GM23338 (cell line): ENCODE measurements around the gene GSC2. TPM values are rescaled to one million over a fixed set of nuclear protein-coding genes. Genes with fewer than 3 reads are reported as not detected.

Source experiments
- ATAC-seq: fragments of 200-7000 bp; cut with Tn5 transposase; 3 replicates; pipeline ENCODE4 v1.9.1; 2020
- DNase-seq: peaks from one replicate; pipeline ENCODE4 v3.0.0-alpha.2; 2015; ENCODE audit warnings: low spot score
- H2AFZ ChIP-seq: fragments of 200-600 bp; sonication (generic); 2 replicates; pipeline ENCODE4 v1.8.0; 2016; ENCODE audit warnings: antibody characterized with exemption, mild to moderate bottlenecking, moderate library complexity
- H3F3A ChIP-seq: fragments of 200-600 bp; sonication (generic); replicated peaks from 2 replicates; pipeline ENCODE4 v1.8.0; 2017; ENCODE audit warnings: antibody characterized with exemption, mixed run types, low read depth
- H3K27ac ChIP-seq: fragments of 200-600 bp; sonication (generic); 2 replicates; pipeline ENCODE4 v1.6.1; 2016; ENCODE audit warnings: low read depth
- H3K27me3 ChIP-seq: fragments of 200-600 bp; sonication (generic); 2 replicates; pipeline ENCODE4 v1.8.0; 2016; ENCODE audit warnings: mild to moderate bottlenecking, mixed run types, moderate library complexity; ENCODE audit not compliant: insufficient read depth
- H3K36me3 ChIP-seq: fragments of 200-600 bp; sonication (generic); 2 replicates; pipeline ENCODE4 v1.8.0; 2016; ENCODE audit warnings: mild to moderate bottlenecking; ENCODE audit not compliant: insufficient read depth
- H3K4me1 ChIP-seq: fragments of 200-600 bp; sonication (generic); 2 replicates; pipeline ENCODE4 v1.8.0; 2016; ENCODE audit warnings: mild to moderate bottlenecking, moderate library complexity; ENCODE audit not compliant: insufficient read depth
- H3K4me2 ChIP-seq: fragments of 200-600 bp; sonication (generic); 2 replicates; pipeline ENCODE4 v1.7.1; 2017; ENCODE audit warnings: mixed run types
- H3K4me3 ChIP-seq: fragments of 200-600 bp; sonication (generic); 2 replicates; pipeline ENCODE4 v1.6.1; 2016; ENCODE audit warnings: mixed run types
- H3K79me2 ChIP-seq: fragments of 200-600 bp; sonication (generic); replicated peaks from 2 replicates; pipeline ENCODE4 v1.8.0; 2017; ENCODE audit warnings: mild to moderate bottlenecking; ENCODE audit not compliant: insufficient read depth
- H3K9me2 ChIP-seq: fragments of 200-600 bp; sonication (generic); 2 replicates; pipeline ENCODE4 v1.8.0; 2017; ENCODE audit not compliant: insufficient read depth
- H4K20me1 ChIP-seq: fragments of 200-600 bp; sonication (generic); replicated peaks from 2 replicates; pipeline ENCODE4 v1.8.0; 2017; ENCODE audit warnings: mild to moderate bottlenecking; ENCODE audit not compliant: insufficient read depth
- H3K27ac Mint-ChIP-seq: 2 replicates; pipeline ENCODE4 v1.8.0; 2020; ENCODE audit warnings: inconsistent platforms, mild to moderate bottlenecking, moderate library complexity, mixed read lengths
- H3K27me3 Mint-ChIP-seq: 3 replicates; pipeline ENCODE4 v1.8.0; 2022; ENCODE audit warnings: low read depth, mild to moderate bottlenecking, moderate library complexity, mixed read lengths, inconsistent platforms; ENCODE audit not compliant: insufficient read depth, poor library complexity
- H3K36me3 Mint-ChIP-seq: 3 replicates; pipeline ENCODE4 v1.8.0; 2021; ENCODE audit warnings: low read depth, mild to moderate bottlenecking, inconsistent platforms, moderate library complexity, mixed read lengths
- H3K4me1 Mint-ChIP-seq: 3 replicates; pipeline ENCODE4 v1.8.0; 2020; ENCODE audit warnings: mild to moderate bottlenecking, inconsistent platforms, mixed read lengths
- H3K4me3 Mint-ChIP-seq: 3 replicates; pipeline ENCODE4 v1.8.0; 2021; ENCODE audit warnings: moderate library complexity, mild to moderate bottlenecking, inconsistent platforms, mixed read lengths
- H3K9me3 Mint-ChIP-seq: 3 replicates; pipeline ENCODE4 v1.8.0; 2020; ENCODE audit warnings: moderate library complexity, mild to moderate bottlenecking, inconsistent platforms, mixed read lengths
- ETS1 ChIP-seq: IDR thresholded peaks from 2 replicates; pipeline ENCODE4 v1.6.1; 2016; ENCODE audit warnings: antibody characterized with exemption
- EZH2 ChIP-seq: fragments of 200-600 bp; sonication (generic); IDR thresholded peaks from one replicate; pipeline ENCODE4 v1.8.0; 2017; ENCODE audit warnings: antibody characterized with exemption, mild to moderate bottlenecking, low read depth; ENCODE audit not compliant: unreplicated experiment
- EZH2phosphoT487 ChIP-seq: fragments of 200-600 bp; sonication (generic); IDR thresholded peaks from one replicate; pipeline ENCODE4 v1.8.1; 2018; ENCODE audit warnings: antibody characterized with exemption; ENCODE audit not compliant: unreplicated experiment
- NANOG ChIP-seq: IDR thresholded peaks from 2 replicates; pipeline ENCODE4 v1.6.1; 2016; ENCODE audit warnings: antibody characterized with exemption, borderline replicate concordance
- POLR2AphosphoS5 ChIP-seq: IDR thresholded peaks from 2 replicates; pipeline ENCODE4 v1.6.1; 2016; ENCODE audit warnings: antibody characterized with exemption, low read depth
- ZNF114 ChIP-seq: fragments of 250-450 bp; sonication (Bioruptor Pico); IDR thresholded peaks from 2 replicates; pipeline ENCODE4 v1.5.0; 2020; ENCODE audit warnings: mild to moderate bottlenecking, moderate library complexity
- ZNF331 ChIP-seq: fragments of 250-450 bp; sonication (Bioruptor Pico); IDR thresholded peaks from 2 replicates; pipeline ENCODE4 v1.5.0; 2020; ENCODE audit warnings: low read depth, mild to moderate bottlenecking, moderate library complexity
- polyA plus RNA-seq: library from polyadenylated mRNA; unstranded; fragments of >200 nt; fragmentation: Nextera tagmentation; extraction: Ambion mirVana; gene quantifications from 2 replicates; pipeline ENCODE4 v1.2.1, GENCODE V29; 2016
- total RNA-seq: library from RNA; depleted of rRNA; stranded (reverse); fragments of >200 nt; shearing (Covaris generic); gene quantifications from 2 replicates; pipeline ENCODE4 v1.2.3, GENCODE V29; 2014
- TF ChIP-seq, protein P1 (sequence below): IDR thresholded peaks from one replicate; pipeline ENCODE4 v1.6.1; 2018; ENCODE audit warnings: antibody characterized with exemption; ENCODE audit not compliant: unreplicated experiment
- TF ChIP-seq, protein P2 (sequence below), 2 experiments: fragments of 200-600 bp in 1 of 2; sonication (generic) in 1 of 2; conservative IDR thresholded peaks; 2 replicates each; pipeline versions ENCODE4 v1.5.1 to v1.6.1; 2016 to 2017; ENCODE audit warnings: antibody characterized with exemption in 2 of 2, low read depth in 2 of 2, mild to moderate bottlenecking in 2 of 2, moderate library complexity in 1 of 2

Gene GSC2
- total and polyA plus RNA-seq, 2 experiments from 2014 or later = not detected

- TF ChIP-seq, protein P1, sequence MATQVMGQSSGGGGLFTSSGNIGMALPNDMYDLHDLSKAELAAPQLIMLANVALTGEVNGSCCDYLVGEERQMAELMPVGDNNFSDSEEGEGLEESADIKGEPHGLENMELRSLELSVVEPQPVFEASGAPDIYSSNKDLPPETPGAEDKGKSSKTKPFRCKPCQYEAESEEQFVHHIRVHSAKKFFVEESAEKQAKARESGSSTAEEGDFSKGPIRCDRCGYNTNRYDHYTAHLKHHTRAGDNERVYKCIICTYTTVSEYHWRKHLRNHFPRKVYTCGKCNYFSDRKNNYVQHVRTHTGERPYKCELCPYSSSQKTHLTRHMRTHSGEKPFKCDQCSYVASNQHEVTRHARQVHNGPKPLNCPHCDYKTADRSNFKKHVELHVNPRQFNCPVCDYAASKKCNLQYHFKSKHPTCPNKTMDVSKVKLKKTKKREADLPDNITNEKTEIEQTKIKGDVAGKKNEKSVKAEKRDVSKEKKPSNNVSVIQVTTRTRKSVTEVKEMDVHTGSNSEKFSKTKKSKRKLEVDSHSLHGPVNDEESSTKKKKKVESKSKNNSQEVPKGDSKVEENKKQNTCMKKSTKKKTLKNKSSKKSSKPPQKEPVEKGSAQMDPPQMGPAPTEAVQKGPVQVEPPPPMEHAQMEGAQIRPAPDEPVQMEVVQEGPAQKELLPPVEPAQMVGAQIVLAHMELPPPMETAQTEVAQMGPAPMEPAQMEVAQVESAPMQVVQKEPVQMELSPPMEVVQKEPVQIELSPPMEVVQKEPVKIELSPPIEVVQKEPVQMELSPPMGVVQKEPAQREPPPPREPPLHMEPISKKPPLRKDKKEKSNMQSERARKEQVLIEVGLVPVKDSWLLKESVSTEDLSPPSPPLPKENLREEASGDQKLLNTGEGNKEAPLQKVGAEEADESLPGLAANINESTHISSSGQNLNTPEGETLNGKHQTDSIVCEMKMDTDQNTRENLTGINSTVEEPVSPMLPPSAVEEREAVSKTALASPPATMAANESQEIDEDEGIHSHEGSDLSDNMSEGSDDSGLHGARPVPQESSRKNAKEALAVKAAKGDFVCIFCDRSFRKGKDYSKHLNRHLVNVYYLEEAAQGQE = no peak
- TF ChIP-seq POLR2AphosphoS5 (no peak), EZH2phosphoT487 (no peak), EZH2 (no peak), ZNF114 (CRISPR knock-in tag) (no peak), NANOG (no peak), ETS1 (no peak)
- TF ChIP-seq, protein P2, sequence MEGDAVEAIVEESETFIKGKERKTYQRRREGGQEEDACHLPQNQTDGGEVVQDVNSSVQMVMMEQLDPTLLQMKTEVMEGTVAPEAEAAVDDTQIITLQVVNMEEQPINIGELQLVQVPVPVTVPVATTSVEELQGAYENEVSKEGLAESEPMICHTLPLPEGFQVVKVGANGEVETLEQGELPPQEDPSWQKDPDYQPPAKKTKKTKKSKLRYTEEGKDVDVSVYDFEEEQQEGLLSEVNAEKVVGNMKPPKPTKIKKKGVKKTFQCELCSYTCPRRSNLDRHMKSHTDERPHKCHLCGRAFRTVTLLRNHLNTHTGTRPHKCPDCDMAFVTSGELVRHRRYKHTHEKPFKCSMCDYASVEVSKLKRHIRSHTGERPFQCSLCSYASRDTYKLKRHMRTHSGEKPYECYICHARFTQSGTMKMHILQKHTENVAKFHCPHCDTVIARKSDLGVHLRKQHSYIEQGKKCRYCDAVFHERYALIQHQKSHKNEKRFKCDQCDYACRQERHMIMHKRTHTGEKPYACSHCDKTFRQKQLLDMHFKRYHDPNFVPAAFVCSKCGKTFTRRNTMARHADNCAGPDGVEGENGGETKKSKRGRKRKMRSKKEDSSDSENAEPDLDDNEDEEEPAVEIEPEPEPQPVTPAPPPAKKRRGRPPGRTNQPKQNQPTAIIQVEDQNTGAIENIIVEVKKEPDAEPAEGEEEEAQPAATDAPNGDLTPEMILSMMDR (conservative IDR thresholded peaks at IDR 0.05; ENCODE audit: low read depth in 2 of 2) = no peak
Observed at GRCh38 chr22:19109198-19110063, 40.7 kb downstream of the GSC2 start (continued).

GRCh38 chr22:19108807-19109197, 41.3 kb downstream of the GSC2 start:
- peaks cover 5% of the 10 kb centered on the region for H3K27me3 Mint-ChIP-seq
- TF ChIP-seq ETS1 (no peak), ZNF331 (CRISPR knock-in tag) (no peak), EZH2 (no peak)
- TF ChIP-seq, protein P2 (conservative IDR thresholded peaks at IDR 0.05; ENCODE audit: low read depth in 2 of 2) = no peak
- Histone ChIP-seq H4K20me1 (peaks cover 75% of the 10 kb centered on the region), H3K27ac (no peak overlapping the region), H3K27me3 (no peaks in the 10 kb centered on the region), H3K9me2 (no peaks in the 10 kb centered on the region), H3F3A (no peaks in the 10 kb centered on the region), H2AFZ (no peak overlapping the region), H3K4me1 (peaks cover 27% of the 10 kb centered on the region), H3K36me3 (no peaks in the 10 kb centered on the region), H3K4me2 (no peak overlapping the region), H3K4me3 (no peak overlapping the region), H3K79me2 (peaks cover 100% of the 10 kb centered on the region)
- H3K27ac Mint-ChIP-seq = no peak overlapping the region
- H3K9me3 Mint-ChIP-seq = no peaks in the 10 kb centered on the region; the same call in 2 of the 3 replicates
- H3K4me3 Mint-ChIP-seq = no peak overlapping the region
- DNase-seq (no peak), ATAC-seq (no peak)
- no peaks in the 10 kb centered on the region for H3K36me3 Mint-ChIP-seq
- H3K4me1 Mint-ChIP-seq = peaks cover 27% of the 10 kb centered on the region
